Measurements from ENCODE around the gene CAPN5.

CAPN5 gene

DNA sequence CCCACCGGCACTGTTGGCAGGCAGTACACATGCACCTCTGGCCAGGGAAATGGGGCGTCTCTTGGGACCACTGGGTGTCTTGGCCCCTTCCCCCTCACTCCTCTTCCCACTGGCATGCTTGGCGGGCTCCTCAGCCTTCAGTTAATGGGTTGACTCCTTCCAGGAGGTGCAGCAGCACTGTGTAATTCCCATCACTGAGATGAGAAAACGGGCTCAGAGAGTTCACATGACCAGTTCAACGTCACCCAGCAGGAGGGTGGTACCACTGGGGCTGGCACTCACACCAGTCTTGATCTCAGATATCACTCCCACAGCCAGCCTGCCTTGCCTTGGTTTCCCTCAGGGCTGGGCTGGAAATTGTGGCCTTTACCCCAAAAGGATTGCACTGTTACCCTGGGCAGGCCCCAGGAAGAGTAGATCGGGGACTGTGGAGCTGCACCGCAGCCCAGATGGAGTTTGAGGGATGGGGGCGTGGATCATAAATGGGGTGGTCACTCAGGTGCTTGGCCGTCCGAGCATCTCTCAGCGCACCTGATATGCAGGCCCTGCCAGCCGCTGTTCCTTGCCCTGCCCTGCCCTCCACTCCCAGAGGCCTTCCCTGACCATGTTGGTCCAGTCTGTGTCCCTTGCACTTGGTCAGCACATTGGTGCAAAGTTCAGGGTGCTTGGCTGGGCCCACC lies 16.9 kb downstream of the CAPN5 start:
- Histone ChIP-seq H3K18ac (ENCODE audit: low read length) (no peak overlapping the region), H3K27ac (ENCODE audit: low read depth, low read length) (no peak overlapping the region), H4K8ac (ENCODE audit: low read depth, low read length) (no peak overlapping the region), H2BK12ac (ENCODE audit: low read length) (no peak overlapping the region), H3K79me2 (ENCODE audit: control insufficient read depth, insufficient read depth, low read length, poor library complexity) (no peaks in the 10 kb centered on the region), H3K4me2 (ENCODE audit: low read length) (no peak overlapping the region), H2AK5ac (ENCODE audit: low read length) (no peak overlapping the region), H3K27me3 (ENCODE audit: insufficient read depth, low read length) (no peaks in the 10 kb centered on the region), H3K4me1 (ENCODE audit: control insufficient read depth in 1 of 2, insufficient read depth in 2 of 2, low read length in 2 of 2) (peaks cover 6 to 7% of the 10 kb centered on the region in 2 experiments), H3K4me3 (ENCODE audit: low read depth, low read length) (no peak overlapping the region), H2AFZ (ENCODE audit: insufficient read depth, low read length, poor library complexity) (no peak overlapping the region), H4K91ac (ENCODE audit: low read depth, low read length) (no peak overlapping the region), H3K9ac (ENCODE audit: low read length) (no peak overlapping the region), H3K36me3 (ENCODE audit: control insufficient read depth in 1 of 2, insufficient read depth in 2 of 2, low read length in 2 of 2) (no peaks in the 10 kb centered on the region), H3K79me1 (ENCODE audit: low read length) (no peaks in the 10 kb centered on the region), H4K12ac (ENCODE audit: low read depth, low read length) (no peak overlapping the region), H2BK120ac (ENCODE audit: insufficient read depth, low read length, poor library complexity) (no peak overlapping the region), H3K14ac (ENCODE audit: low read length) (no peak overlapping the region), H3K4ac (ENCODE audit: low read depth, low read length) (no peak overlapping the region), H3K9me3 (ENCODE audit: insufficient read depth, low read depth, low read length) (no peaks in the 10 kb centered on the region), H3K23ac (ENCODE audit: low read length) (no peak overlapping the region), H2BK5ac (ENCODE audit: low read depth, low read length, poor library complexity) (no peak overlapping the region)
- no CpG with 5 or more reads among the region's 12 CpGs for WGBS (ENCODE audit: extremely low coverage, insufficient coverage, insufficient read length)
- no peak for DNase-seq

DNA sequence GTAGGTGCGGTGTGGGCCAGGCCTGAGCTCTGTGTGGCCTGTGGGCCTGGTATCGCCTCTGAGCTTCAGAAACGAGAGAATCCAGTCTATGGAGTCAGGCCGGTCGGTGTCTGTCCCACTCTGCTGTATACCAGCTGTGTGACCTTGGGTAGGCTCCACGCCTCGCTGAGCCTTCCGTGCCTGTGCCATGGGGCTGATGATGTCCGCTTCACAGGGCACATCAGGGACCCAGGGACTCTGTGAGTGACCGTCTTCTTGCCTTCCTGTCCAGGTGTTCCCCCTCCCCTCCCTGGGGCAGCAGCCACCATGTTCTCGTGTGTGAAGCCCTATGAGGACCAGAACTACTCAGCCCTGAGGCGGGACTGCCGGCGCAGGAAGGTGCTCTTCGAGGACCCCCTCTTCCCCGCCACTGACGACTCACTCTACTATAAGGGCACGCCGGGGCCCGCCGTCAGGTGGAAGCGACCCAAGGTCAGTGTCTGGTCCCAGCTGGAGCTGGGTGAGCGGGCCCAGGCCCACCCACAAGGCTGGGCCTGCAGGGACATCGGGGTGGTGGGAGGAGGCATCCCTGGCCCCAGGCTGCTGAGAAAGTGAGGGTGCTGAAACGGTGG lies 17.9 kb downstream of the CAPN5 start:
- H3K79me1 ChIP-seq (ENCODE audit: low read length), result no peaks in the 10 kb centered on the region
- H4K12ac ChIP-seq (ENCODE audit: low read depth, low read length), result no peak overlapping the region
- no peak overlapping the region for H2AFZ ChIP-seq (ENCODE audit: insufficient read depth, low read length, poor library complexity)
- DNase-seq, result no peak
- H3K79me2 ChIP-seq (ENCODE audit: control insufficient read depth, insufficient read depth, low read length, poor library complexity), result no peaks in the 10 kb centered on the region
- no peak overlapping the region for H2AK5ac ChIP-seq (ENCODE audit: low read length)
- H3K4me3 ChIP-seq (ENCODE audit: low read depth, low read length), result no peak overlapping the region
- H2BK12ac ChIP-seq (ENCODE audit: low read length), result no peak overlapping the region
- H3K4me2 ChIP-seq (ENCODE audit: low read length), result no peak overlapping the region
- no peak overlapping the region for H3K23ac ChIP-seq (ENCODE audit: low read length)
- H4K91ac ChIP-seq (ENCODE audit: low read depth, low read length), result no peak overlapping the region
- H3K18ac ChIP-seq (ENCODE audit: low read length), result no peak overlapping the region
- H3K4me1 ChIP-seq (ENCODE audit: control insufficient read depth in 1 of 2, insufficient read depth in 2 of 2, low read length in 2 of 2), result peaks cover 9 to 12% of the 10 kb centered on the region in 2 experiments
- H3K9ac ChIP-seq (ENCODE audit: low read length), result no peak overlapping the region
- no peak overlapping the region for H4K8ac ChIP-seq (ENCODE audit: low read depth, low read length)
- H2BK5ac ChIP-seq (ENCODE audit: low read depth, low read length, poor library complexity), result no peak overlapping the region
- no peak overlapping the region for H3K14ac ChIP-seq (ENCODE audit: low read length)
- no peaks in the 10 kb centered on the region for H3K9me3 ChIP-seq (ENCODE audit: insufficient read depth, low read depth, low read length)
- no CpG with 5 or more reads among the region's 25 CpGs for WGBS (ENCODE audit: extremely low coverage, insufficient coverage, insufficient read length)
- no peak overlapping the region for H2BK120ac ChIP-seq (ENCODE audit: insufficient read depth, low read length, poor library complexity)
- no peak overlapping the region for H3K4ac ChIP-seq (ENCODE audit: low read depth, low read length)
- H3K36me3 ChIP-seq (ENCODE audit: control insufficient read depth in 1 of 2, insufficient read depth in 2 of 2, low read length in 2 of 2), result no peaks in the 10 kb centered on the region
- H3K27ac ChIP-seq (ENCODE audit: low read depth, low read length), result no peak overlapping the region
- no peaks in the 10 kb centered on the region for H3K27me3 ChIP-seq (ENCODE audit: insufficient read depth, low read length)

DNA sequence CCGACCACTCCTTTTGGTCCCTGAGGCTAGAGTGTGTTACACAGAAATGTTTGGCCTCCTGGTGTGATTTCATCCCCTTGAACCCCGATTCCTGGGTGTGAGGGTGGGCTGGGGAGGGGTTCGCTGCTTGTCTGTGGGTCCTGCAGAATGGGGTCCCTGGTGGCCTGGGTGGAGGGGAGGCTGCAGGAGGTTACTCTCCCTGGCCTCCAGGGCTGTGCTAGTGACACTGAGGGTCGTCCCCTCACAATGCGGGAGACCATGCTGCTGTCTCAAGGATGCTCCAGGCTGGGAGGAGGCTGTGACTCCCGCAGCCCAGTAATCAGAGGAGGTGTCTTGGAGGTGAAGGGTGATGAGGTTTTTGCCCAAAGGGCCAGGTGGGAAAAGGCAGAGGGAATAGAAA lies 18.9 kb downstream of the CAPN5 start:
- Histone ChIP-seq H4K91ac (ENCODE audit: low read depth, low read length) (no peak overlapping the region), H2BK120ac (ENCODE audit: insufficient read depth, low read length, poor library complexity) (no peak overlapping the region), H2AFZ (ENCODE audit: insufficient read depth, low read length, poor library complexity) (no peak overlapping the region), H3K4me1 (ENCODE audit: control insufficient read depth in 1 of 2, insufficient read depth in 2 of 2, low read length in 2 of 2) (peaks cover 9 to 12% of the 10 kb centered on the region in 2 experiments), H3K4me3 (ENCODE audit: low read depth, low read length) (no peak overlapping the region), H3K23ac (ENCODE audit: low read length) (no peak overlapping the region), H2BK5ac (ENCODE audit: low read depth, low read length, poor library complexity) (no peak overlapping the region), H3K36me3 (ENCODE audit: control insufficient read depth in 1 of 2, insufficient read depth in 2 of 2, low read length in 2 of 2) (no peaks in the 10 kb centered on the region), H4K8ac (ENCODE audit: low read depth, low read length) (no peak overlapping the region), H3K27ac (ENCODE audit: low read depth, low read length) (no peak overlapping the region), H4K12ac (ENCODE audit: low read depth, low read length) (no peak overlapping the region), H3K9ac (ENCODE audit: low read length) (no peak overlapping the region), H3K9me3 (ENCODE audit: insufficient read depth, low read depth, low read length) (no peaks in the 10 kb centered on the region), H3K14ac (ENCODE audit: low read length) (no peak overlapping the region), H3K79me2 (ENCODE audit: control insufficient read depth, insufficient read depth, low read length, poor library complexity) (no peaks in the 10 kb centered on the region), H3K4me2 (ENCODE audit: low read length) (no peak overlapping the region), H3K79me1 (ENCODE audit: low read length) (no peaks in the 10 kb centered on the region), H2AK5ac (ENCODE audit: low read length) (no peak overlapping the region), H2BK12ac (ENCODE audit: low read length) (no peak overlapping the region), H3K4ac (ENCODE audit: low read depth, low read length) (no peak overlapping the region), H3K27me3 (ENCODE audit: insufficient read depth, low read length) (no peaks in the 10 kb centered on the region), H3K18ac (ENCODE audit: low read length) (no peak overlapping the region)
- no CpG with 5 or more reads among the region's 6 CpGs for WGBS (ENCODE audit: extremely low coverage, insufficient coverage, insufficient read length)
- DNase-seq, result no peak

DNA sequence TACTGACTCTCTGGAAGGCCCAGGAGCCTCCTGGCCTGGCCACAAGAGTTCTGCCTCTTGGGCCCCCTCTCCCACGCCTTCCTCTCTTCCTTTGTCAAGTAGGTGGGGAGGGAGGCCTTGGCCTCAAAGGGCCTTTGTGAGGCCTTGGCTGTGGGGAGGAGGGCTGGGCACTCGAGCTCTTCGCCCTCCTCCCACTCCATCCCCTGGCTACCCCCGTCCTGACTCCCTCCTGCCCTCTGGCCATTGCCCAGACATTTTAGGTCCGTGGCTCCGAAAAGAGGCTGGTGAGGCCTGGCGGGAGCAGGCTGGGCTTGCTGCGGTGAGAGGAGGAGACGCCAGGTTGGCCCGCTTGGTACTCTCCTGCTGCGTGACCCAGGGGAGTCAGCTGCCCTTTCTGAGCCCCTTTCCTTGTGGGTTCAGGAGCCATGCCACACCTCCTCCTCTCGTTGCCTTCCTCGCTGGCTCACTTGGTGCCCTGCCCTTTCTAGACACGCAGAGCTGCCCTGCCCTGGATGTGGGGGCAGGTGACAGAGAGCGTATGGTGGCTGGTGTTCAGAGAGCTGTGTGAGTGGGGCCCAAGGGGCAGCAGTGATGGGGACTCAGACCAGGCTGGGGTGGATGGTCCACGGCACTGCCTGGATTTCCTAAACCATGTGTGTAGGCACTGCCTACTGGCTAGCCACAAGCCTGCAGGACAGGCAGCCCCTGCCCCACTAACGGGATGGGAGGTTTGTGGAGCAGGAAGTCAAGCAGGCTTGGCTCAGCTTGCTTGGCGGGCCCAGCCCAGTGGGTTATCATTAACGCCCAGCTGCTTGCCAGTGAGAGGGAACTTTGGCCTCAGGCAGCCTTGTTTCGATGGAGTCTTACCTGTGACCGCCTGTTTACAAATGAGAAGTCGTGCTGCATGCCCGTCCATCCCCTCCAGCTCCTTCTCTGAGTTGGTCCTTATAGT lies 20.0 kb downstream of the CAPN5 start:
- no peak for DNase-seq
- H2BK12ac ChIP-seq (ENCODE audit: low read length), result no peak overlapping the region
- no peak overlapping the region for H4K12ac ChIP-seq (ENCODE audit: low read depth, low read length)
- no peak overlapping the region for H4K8ac ChIP-seq (ENCODE audit: low read depth, low read length)
- no peaks in the 10 kb centered on the region for H3K9me3 ChIP-seq (ENCODE audit: insufficient read depth, low read depth, low read length)
- no peak overlapping the region for H3K4ac ChIP-seq (ENCODE audit: low read depth, low read length)
- H3K23ac ChIP-seq (ENCODE audit: low read length), result no peak overlapping the region
- H3K14ac ChIP-seq (ENCODE audit: low read length), result no peak overlapping the region
- H3K27me3 ChIP-seq (ENCODE audit: insufficient read depth, low read length), result no peaks in the 10 kb centered on the region
- no peak overlapping the region for H2BK5ac ChIP-seq (ENCODE audit: low read depth, low read length, poor library complexity)
- H3K79me1 ChIP-seq (ENCODE audit: low read length), result no peaks in the 10 kb centered on the region
- H3K4me2 ChIP-seq (ENCODE audit: low read length), result no peak overlapping the region
- H3K9ac ChIP-seq (ENCODE audit: low read length), result no peak overlapping the region
- H3K18ac ChIP-seq (ENCODE audit: low read length), result no peak overlapping the region
- no CpG with 5 or more reads among the region's 23 CpGs for WGBS (ENCODE audit: extremely low coverage, insufficient coverage, insufficient read length)
- H3K27ac ChIP-seq (ENCODE audit: low read depth, low read length), result no peak overlapping the region
- H3K79me2 ChIP-seq (ENCODE audit: control insufficient read depth, insufficient read depth, low read length, poor library complexity), result no peaks in the 10 kb centered on the region
- H2BK120ac ChIP-seq (ENCODE audit: insufficient read depth, low read length, poor library complexity), result no peak overlapping the region
- peak overlapping the region; percentile 38 for H3K4me3 ChIP-seq (ENCODE audit: low read depth, low read length)
- no peaks in the 10 kb centered on the region for H3K36me3 ChIP-seq (ENCODE audit: control insufficient read depth in 1 of 2, insufficient read depth in 2 of 2, low read length in 2 of 2)
- H2AFZ ChIP-seq (ENCODE audit: insufficient read depth, low read length, poor library complexity), result no peak overlapping the region
- no peak overlapping the region for H2AK5ac ChIP-seq (ENCODE audit: low read length)
- H4K91ac ChIP-seq (ENCODE audit: low read depth, low read length), result no peak overlapping the region
- H3K4me1 ChIP-seq (ENCODE audit: control insufficient read depth in 1 of 2, insufficient read depth in 2 of 2, low read length in 2 of 2), result peaks cover 9 to 12% of the 10 kb centered on the region in 2 experiments
